GM19328 (cell line): ENCODE results near the gene ERCC6.

Experiments
- ATAC-seq: cut with Tn5 transposase; IDR thresholded peaks from one replicate; pipeline ENCODE4 v1.9.1; 2021; ENCODE audit warnings: mild to moderate bottlenecking, moderate library complexity; ENCODE audit not compliant: unreplicated experiment

The ERCC6 gene

DNA sequence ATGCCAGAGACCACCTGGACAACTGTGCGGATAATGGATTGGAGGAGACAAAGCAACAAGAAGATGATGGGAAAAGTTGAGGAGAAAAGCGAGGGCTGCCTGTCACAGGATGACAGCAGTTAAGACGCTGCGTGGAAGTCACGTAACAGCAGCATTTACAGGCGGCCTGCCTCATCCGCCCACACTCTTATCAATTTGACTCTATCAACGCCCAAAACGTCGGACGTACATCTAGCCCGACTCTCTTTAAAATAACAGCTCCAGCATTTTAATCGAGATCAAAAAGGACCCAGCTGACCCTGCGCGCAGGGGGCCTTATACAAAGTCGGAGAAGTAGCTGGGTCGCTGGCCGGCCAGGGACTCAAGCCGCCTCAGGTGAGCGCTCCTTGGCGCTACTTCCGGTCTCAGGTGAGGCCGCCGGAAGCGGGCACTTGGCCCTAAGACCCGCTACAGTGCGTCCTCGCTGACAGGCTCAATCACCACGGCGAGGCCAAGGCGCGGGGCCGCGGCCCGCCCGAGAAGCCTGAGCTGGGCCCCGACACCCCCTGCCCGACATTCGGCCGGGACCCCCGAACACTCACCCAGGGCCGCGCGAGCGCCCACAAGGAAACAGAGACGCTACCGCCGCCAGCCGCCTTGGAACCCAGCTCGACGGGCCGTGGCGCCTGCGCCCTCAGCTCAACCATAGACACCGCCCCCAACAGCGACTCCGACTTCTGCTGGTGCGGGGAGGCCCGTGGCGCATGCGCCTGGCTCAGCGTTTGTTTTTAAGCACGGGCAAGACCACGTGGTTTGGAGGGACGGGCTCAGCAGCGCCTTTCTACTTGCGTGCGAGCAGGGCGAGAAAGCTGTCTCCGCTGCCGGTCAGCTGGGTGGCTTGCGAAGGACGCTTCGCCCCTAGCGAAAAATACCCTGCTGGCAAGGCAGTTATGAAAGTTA, at the start of gene ERCC6:
TSS of gene ERCC6 (minus strand) at position 741 of the 939 bp plus-strand sequence.
- ATAC-seq = peak; percentile 85

- no peak for ATAC-seq
Measured at GRCh38 chr10:49587981-49588380, 49.1 kb upstream of the ERCC6 start.

GRCh38 chr10:49585387-49585786, 46.5 kb upstream of the ERCC6 start:
- no peak for ATAC-seq

DNA sequence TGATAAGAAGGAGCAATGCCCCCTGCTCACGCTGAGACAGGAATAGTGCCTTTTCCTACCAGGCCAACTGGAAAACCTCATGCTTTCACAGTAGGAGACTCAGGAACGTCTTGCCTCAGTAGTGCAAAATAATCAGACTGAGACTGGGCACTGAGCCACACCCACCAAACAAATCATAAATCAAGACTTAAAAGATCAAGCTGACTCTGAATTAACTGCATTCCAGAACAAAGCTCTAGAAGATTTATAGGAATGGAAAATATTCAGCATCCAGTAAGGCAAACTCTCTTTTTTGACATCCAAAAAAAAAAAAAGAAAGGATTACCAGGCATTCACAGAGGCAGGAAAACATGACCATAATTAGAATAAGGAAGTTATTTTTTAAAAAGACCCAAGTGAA, 40.7 kb upstream of the ERCC6 start:
- ATAC-seq = no peak

GRCh38 chr10:49578392-49578791, 39.5 kb upstream of the ERCC6 start:
- ATAC-seq = no peak

DNA sequence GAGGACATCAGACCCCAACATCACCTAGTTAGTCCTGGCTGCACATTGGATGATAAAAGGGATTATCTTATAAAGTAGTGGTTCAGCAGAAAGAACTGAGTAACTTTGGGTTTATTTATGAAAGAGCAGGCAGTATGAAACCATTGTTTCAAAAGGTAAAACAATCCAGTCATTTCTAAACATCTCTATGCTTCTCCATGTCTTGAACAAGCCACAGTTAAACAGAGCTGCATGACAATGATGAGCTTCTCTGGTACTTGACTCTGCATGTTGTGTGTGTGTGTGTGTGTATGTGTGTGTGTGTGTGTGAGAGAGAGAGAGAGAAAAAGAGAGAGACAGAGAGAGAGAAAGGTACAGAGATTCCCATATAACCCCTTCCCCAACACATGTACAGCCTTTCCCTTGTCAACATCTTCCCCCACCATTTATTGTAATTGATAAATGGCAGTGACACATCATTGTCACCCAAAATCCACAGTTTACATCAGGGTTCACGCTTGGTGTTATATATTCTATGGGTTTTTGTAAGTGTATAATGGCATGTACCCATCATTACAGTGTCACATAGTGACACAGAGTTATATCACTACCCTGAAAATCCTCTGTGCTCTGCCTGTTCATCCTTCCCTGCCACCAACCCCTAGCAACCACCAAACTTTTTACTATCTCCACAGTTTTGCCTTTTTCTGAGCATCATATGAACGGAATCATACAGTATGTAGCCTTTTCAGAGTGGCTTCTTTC, 38.4 kb upstream of the ERCC6 start:
- no peak for ATAC-seq

DNA sequence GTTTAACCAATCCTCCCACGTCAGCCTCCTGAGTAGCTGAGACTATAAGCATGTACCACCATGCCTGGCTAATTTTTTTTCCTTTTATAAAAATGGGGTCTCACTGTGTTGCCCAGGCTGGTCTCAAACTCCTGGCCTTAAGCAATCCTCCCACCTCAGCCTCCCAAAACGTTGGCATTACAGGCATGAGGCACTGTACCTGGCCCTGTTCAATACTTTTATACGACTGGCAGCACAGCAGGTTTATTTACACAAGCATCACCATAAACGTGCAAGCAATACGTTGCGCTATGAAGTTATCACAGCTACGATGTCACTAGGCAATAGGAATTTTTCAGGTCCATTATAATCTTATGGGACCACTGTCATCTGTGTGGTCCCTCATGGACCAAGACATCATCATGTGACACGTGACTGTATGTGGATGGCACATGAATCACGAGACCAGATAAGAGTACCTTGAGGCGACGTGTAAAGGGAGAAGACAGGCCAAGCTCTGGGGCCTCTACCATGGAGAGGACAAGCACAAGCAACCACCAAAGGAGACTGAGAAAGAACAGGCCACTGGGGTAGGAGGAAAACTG, 36.7 kb upstream of the ERCC6 start:
- ATAC-seq = no peak

DNA sequence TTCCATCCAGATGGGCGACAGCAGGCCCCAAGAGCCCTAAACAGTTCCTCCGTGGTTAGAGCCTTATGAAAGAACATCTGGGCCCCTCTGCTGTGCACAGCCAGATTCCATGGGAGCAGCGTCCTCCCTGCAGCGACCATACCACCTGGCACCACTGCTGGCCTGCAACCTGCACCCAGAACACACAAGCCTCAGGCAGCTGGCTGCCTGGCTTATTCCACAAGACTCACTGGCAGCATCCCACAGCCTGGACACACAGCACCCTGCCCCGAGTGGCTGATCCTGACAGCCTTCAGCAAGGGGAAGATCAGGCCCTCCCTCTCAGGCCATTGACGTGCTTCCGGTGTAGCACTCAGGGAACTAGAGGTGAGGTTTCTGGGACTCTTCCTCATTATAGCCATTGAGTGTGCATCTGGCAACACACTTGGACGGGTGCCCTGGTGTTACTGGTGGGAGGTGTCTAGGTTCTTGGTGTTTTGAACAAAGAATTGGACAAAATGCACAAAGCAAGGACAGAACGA, 33.7 kb upstream of the ERCC6 start:
- no peak for ATAC-seq

GRCh38 chr10:49571388-49571787, 32.5 kb upstream of the ERCC6 start:
- no peak for ATAC-seq

DNA sequence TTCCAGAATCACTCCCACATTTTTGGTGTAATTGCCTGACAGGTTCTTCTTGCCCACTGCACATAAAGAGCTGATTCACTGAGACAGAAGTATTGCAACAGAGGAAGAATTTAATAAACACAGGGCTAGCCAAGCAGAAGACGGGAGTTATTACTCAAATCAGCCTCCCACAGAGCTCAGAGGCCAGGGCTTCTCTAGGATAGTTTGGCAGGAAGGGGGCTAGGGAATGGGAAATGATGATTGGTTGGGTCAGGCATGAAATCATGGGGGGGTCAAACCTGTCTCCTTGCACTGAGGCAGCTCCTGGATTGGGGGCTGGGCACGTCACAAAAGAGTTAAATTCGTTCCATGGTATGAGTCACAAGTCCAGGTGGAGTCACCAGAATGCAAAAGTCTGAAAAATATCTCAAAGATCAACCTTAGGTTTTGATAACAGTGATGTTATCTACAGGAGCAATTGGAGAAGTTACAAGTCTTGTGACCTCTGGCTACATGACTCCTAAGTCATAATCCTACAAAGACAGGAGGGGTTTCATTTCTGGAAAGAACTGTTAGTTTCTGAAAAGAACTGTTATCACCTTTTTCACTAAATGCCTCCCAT, 30.2 kb upstream of the ERCC6 start:
- ATAC-seq = no peak

DNA sequence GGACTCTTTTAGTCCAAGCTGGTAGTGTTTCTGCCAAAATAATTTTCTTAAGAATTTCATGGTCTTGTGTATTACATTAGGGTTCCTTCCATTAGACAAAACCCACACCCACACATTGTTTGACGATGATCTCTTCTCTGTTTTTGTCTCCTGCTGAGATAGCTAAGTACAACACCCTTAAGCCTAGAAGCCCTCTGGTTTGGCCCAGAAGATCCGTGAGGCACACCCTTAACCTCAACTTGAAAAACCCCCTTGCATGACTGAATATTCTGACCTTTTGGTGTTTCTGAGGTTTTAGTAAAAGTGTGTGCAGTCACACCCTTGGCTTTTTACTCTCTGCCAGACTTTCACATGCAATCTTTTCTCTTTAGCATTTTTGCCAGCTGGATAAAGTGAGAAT, 29.3 kb upstream of the ERCC6 start:
- ATAC-seq = peak; percentile 61

DNA sequence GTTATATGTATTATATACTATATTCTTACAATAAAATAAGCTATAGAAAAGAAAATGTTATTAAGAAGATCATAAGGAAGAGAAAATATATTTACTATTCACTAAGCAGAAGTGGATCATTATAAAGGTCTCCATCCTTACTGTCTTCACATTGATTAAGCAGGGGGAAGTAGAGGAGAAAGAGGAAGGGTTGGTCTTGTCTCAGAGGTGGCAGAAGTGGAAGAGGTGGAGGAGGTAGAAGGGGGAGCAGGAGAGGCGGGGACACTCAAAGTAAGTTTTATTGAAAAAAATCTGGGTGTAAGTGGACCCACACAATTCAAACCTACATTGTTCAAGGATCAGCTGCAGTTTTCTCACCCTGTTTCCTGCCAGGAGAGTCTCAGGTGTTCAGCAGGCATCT, 28.9 kb upstream of the ERCC6 start:
- no peak for ATAC-seq

DNA sequence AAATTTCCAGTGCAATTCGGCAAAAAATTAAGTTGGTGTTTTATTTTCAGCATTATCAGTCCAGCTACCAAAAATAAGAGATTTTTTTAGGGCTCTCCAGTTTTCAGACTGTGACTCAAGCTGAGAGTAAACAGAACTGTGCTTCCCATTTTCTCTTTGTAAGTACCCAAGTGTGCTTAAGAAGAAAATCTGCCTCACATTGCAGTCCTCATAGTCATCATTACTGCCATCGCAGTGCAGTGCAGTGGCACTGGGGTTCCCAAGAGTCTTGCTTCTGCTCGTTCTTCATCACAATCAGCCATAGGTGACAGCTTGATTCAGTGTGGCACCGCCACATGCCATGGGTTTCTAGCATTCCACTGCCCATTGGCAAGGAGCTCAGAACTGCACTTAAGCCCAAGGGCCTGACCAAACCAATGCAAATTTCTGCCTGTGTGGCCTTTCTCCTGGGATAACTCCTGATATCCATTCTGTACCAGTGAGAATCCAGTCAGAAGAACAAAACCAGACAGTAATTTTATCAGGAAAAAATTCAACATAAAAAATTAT, 25.6 kb upstream of the ERCC6 start:
- ATAC-seq = no peak

GRCh38 chr10:49562893-49563292, 24.0 kb upstream of the ERCC6 start:
- ATAC-seq = no peak

GRCh38 chr10:49560526-49560925, 21.6 kb upstream of the ERCC6 start:
- no peak for ATAC-seq

- ATAC-seq = no peak
Measured at GRCh38 chr10:49559476-49559875, 20.6 kb upstream of the ERCC6 start.

DNA sequence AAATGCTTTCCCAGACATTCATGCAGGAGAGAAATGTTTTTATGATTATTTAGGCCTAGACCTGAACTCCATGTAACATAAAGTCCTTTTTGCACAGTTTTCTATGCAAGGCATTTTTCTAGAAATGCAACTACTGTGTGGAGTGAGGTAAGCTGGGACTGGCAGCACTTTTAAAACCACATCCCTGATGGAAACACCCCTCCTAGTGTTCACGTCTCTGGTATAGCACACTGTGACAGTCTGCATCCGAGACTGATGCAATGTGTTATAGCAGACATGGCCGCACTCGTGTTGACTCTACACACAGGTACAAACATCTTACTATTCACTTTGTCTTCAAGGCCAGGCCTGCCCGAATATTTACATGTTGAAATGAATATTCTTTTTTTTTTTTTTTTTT, 19.3 kb upstream of the ERCC6 start:
- no peak for ATAC-seq

- no peak for ATAC-seq
Measured at GRCh38 chr10:49557681-49558080, 18.8 kb upstream of the ERCC6 start.

GRCh38 chr10:49556723-49557122, 17.8 kb upstream of the ERCC6 start:
- no peak for ATAC-seq

GRCh38 chr10:49552277-49552676, 13.4 kb upstream of the ERCC6 start:
- ATAC-seq = no peak

GRCh38 chr10:49550563-49550962, 11.6 kb upstream of the ERCC6 start:
- no peak for ATAC-seq
